Stimulated activated CD4-positive, alpha-beta T cell treated with anti-CD3 and anti-CD28 coated beads, Interleukin-12 subunit alpha, Interleukin-12 subunit beta, amount 100 ng/mL, for 4 hours (primary cell): Measurements from ENCODE around the gene GYG1.

ENCODE experiments used
- DNase-seq: peaks from one replicate; pipeline ENCODE4 v3.0.0-alpha.2; 2020

Gene GYG1

DNA sequence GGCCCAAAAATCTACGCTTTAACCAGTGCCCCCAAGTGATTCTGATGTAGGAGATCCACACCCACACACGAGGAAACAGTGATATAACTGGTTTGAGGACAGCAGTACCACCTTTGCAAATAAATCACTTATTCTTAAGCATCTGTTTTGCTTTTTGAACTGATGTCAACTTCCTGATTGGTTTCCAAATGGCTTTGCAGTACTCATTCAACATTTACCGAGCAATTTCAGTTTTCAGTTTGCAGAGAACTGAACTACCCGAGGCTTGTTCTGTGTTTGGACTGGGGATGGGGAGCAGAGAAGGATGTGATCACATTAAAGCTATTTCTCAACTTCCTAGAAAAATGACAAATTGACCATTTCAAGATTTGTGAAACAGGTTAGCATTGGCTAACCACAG is 1.1 kb upstream of the GYG1 start:
- DNase-seq = no peak

GRCh38 chr3:148992027-148992634 is 791 bp downstream of the GYG1 start:
- no peak for DNase-seq

DNA sequence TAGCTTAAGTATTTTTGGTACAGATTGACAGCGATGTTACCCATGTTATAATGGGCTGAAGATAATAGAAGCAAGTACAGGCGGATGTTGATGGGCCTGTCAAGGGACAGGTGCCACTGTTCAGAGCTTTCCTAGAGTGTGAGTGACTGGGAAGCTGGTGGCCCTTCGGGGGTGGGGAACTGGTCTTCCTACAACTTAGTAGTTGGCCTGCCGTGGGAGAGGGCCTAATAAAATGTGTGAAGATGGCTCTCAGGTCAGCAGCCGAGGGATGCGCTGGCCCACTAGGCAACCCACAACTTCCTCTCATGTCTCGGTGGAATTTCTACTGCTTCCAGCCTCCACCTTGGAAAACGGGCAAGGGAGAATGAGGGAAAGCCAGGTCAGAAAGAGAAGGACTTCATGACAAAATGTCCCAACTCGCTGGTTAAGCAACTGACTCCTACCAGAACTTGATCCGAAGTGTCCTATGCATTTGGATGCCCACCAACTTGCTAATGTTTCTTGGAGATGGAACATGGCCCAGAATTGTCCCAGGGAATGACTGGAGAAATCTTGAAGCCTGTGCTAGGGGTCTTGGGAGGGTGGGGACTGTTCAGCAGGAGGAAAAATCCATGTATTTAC is 1.4 kb downstream of the GYG1 start:
- no peak for DNase-seq

DNA sequence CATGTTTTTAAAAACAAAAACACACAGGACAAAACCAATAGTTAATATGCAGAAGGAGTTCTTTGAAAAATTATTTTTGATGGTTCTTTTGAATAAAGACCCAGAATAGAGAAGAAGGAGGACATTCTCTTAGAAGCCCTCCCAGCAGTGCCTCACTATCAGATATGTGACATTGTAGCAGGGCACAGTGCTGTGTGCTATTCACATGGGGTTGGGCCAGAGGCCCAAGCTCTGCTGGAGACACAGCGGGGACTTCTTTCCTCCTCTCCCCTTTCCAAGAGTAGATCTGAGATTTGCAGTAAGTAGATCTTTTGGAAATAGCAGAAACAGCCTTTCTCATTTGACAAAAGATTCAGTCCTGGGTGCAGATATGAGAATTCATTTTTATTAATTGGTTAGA is 6.3 kb downstream of the GYG1 start:
- DNase-seq = no peak

DNA sequence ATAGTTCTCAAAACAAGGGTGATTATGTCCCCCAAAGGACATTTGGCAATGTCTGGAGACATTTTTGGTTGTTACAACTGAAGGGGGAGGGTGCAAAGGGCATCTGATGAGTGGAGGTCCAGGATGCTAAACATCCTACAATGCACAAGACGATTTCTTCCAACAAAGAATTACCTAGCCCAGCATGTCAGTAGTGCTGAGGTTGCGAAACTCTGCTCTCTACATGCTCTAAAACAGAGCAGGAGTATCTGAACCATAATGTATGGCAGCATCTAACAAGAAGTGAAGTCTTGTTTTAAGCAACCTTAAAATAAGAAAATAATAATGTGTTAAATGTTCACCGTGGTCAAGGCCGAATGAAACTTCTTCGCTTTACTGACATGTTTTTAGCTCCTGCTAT is 7.0 kb downstream of the GYG1 start:
- DNase-seq = no peak

- DNase-seq = no peak
Observed at GRCh38 chr3:148998715-148999423, 7.5 kb downstream of the GYG1 start.

DNA sequence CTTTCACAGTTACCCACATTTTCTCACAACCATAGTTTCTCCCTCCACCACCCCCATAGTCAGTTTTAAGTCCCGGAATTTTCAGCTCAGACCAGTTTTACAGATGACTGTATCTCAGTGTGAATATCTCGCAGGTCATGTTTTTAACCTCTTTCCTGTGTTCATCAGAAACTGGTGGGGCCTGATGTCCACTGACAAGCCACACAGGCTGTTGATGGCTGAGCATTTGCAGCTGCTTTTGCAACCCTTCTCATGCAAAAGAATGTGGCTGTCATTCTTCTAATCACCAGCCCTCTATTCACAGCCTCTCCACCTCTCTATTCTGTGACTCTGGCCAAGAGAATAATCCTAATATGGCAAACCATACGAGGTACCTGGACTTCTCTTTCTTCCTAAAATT is 8.5 kb downstream of the GYG1 start:
- DNase-seq = no peak

DNA sequence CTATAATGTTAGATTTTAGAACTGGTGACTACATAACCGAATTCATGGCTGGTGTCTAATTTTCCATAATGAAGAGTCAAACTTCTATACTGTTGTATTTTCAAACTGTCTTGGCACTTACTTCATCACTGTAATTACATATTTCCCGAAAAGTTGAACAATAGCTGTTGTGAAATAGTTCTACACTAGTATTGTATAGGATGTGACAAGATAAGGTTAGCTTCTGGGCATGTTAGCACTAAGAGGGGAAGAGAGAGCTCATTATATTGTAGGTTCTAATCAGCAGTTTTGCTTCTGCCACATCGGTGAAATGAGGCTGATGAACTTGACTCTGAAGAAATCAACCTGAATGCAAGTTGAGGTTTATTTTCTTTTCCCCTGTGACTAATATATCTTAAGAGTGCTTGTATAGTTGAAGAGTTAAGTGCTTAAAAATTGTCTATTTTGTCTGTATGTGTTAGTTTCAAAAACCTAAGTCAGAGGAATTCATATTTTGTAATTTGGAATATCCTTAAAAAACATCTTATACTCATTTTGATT is 8.9 kb downstream of the GYG1 start:
- no peak for DNase-seq

DNA sequence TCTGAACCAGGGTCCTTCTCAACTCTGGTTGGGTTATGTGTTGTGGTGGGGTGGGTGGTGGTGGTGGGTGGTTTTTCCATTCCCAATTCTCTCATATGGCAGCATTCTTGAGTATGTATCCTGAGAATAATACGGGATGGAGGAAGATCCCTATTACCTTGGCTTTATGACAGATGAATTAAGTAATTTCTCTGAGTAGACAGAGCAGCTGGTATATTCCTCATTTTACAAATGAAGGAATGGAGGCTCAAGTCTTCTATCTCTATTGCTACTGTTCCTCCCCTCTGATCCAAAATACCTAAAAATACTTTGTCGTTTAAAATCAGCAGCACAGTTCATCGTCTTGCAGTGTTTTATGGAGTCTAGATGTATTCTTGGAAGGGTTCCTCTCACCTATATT is 10.4 kb downstream of the GYG1 start:
- DNase-seq = no peak

DNA sequence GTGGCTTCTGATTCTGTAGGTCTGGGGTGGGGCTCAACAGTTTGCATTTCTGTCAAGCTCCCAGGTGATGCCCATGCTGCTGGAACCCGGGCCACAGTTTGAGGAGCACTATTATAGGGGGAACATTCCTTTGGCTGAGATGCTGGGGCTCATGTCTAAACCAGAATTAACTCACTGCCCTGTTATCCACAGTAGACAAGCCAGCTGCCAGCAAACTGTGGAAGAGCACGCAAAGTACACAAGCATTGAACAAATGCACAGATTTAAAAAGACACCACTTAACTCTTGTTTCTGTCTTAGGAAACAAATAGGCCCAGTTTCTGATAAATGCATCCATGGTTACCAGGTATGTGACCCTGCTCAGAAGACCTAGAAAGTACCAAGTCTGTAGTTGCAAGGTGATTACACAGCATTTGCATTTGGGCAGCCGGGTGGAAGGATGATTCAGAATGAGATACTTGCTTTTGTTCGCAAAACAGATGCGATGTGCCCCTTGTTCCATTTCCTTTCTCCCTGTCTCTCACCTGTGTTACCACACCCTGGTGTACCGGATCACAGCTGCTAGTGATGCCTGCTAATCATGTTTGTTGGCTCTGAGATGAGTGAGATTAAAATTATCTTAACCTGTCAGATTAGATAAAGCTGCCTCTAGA is 12.4 kb downstream of the GYG1 start:
- no peak for DNase-seq

- DNase-seq = no peak
Observed at GRCh38 chr3:149004622-149005021, 13.3 kb downstream of the GYG1 start.

DNA sequence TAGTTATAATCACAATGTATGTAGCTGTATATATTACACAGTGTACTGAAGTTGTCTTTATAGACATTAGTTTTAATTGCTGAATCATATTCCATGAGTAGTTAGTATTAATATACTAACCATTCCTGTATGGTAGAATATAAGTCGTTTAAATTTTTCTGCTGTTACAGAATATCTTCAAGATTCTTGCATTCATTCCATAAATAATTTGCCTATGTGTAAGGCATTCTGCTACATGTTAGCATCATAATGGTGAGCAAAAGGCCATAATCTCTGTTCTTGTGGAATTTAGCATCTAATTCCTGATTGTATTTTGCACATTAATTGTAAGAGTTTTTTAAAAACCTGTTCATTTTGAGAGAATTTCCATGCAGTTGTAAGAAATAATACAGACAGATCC is 14.1 kb downstream of the GYG1 start:
- DNase-seq = no peak

DNA sequence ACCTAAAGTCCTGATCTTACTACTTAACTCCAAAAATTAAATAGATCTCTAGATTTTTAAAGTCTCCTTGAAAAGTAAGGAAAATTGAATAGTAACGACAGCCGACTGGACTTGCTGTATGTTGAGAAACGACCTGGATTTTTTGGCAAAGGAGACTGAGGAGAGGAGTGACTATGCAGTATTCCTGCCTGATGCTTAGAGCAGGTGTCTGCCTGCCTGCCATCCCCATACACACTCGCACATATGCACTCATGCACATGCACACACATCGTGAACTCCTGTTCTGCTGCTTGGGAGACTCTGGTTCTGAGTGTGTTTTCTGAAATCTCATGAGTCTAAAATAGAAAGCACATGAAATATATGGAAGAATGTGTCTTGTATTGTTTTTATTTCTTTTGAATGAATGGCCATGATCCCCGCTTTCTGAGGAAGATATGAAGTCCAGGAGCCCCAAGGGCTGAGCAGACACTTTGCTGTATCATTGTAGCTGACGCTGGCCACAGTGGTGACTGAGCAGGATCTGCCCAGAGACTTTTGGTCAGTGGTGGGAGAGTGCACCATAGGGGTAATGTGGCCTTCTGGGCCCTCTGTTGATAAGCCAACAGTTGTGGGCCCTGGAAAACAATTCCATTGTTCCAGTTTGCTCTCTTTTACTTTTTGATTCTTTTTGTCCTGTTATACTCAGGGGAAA is 16.4 kb downstream of the GYG1 start:
- DNase-seq = no peak

- DNase-seq = no peak
Observed at GRCh38 chr3:149009732-149010131, 18.4 kb downstream of the GYG1 start.

DNA sequence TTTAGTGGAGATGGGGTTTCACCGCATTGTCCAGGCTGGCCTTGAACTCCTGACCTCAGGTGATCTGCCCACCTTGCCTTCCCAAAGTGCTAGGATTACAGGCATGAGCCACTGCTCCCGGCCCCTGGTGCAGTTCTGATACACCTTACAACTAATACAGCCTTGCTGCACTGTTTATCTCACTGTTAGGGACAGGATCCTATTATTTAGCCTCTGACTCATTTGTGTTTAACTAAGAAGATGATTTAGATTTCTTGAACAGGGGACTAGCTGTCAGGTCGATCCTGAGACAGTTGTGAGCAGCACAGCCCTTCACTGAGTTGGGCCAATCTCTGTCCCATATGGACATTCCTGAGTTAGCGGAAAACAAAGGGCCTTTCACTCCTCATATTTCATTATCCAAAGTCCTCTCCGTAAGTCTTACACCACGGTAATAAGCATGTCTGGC is 19.2 kb downstream of the GYG1 start:
- DNase-seq = no peak

GRCh38 chr3:149010966-149011365 is 19.6 kb downstream of the GYG1 start:
- no peak for DNase-seq

DNA sequence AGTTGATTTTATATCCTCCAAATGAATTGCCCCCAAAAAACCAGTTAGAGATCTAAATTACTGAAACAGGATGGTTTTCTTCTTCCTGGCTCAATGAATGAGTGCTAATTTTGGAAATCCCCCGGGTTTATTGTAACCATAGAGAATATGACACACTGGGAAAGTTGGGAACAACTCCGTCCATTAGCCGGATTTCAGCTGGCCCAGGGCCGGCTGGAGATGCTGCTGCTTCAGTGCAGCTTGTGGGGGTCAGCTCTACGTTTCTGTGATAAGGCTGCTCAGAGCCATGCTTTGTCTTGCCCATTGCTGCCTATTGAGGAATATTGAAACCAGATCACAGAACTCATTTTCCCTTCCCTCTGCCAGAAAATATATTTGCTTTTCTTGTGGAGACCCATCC is 20.3 kb downstream of the GYG1 start:
- no peak for DNase-seq

DNA sequence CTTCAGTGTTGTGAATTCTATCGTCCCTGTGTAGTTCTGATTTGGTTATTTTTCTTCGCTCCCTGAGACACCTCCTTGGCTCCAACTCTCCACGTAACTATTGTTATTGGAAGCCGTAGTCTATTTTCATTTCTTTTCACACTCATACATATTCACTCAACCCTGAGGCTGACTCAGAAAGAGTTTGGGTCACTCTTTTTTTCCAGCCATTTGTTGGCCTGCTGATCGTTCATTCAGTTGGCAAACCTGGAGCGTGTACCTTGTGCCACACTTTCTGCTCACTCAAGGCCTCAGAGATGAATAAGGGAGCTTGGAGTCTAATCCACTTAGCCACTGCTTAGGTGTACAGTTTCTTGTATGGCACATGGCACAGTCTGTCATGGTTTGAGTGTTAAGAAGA is 22.4 kb downstream of the GYG1 start:
- no peak for DNase-seq

DNA sequence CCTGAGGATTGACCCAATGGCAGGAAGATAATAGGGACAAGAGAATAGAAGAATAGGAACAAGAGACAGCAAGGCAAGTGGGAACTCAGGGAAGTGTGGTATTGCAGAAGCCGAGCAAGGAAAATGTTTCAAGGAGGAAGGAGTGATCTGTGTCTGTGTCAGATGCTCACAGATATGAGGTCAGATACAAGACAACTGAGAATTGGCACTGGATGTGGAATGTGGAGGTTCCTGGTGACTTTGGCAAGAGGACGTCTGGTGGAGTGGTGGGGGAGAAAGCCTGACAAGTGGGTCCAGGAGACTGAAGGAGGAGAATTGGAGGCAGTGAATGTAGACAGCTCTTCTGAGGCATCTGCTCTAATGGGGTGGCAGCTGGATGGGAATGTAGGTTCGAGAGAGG is 24.1 kb downstream of the GYG1 start:
- no peak for DNase-seq

GRCh38 chr3:149016242-149016641 is 24.9 kb downstream of the GYG1 start:
- no peak for DNase-seq

DNA sequence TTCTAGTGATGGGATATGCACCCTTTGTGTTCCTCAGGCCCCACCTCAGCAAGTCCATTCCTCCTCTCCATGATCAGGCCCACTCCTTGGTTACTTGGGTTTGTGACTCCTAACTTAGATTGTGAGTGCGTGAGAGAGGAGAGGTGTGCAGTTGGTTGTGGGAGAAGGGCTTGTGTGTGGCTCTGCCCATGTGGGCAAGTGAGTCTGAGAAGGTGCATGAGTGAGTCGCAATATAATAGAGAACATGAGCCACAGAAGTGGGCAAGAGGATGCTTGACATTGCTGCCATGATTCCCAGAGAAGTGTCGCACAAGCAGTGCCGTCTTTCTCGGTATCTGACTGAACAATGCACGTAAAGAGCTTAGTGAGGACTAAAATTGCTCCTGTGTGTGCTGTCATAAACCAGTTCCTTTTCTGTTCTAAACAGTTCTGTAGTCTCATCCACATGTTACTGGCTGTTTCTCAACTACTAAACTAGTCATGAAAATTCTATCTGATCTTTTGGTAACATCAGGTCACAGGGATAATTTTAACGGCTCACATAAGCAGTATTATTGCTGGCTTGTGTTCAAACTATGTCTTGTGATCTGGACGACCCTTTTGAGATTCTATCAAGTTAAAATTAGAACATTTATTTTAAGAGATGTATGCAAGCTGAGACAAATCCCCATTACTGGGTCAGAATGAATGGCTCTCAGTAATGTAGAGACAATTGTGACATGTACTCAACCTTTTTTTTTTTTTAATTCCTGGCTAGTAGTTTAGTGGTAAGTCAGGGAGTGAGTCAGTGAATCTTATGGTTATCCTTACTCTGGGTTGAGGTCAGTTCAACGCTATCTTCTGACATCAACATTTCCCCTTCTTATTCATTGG is 25.6 kb downstream of the GYG1 start:
- DNase-seq = no peak

GRCh38 chr3:149018247-149018646 is 26.9 kb downstream of the GYG1 start:
- no peak for DNase-seq
